GM21737 (cell line): ENCODE measurements around the gene ZBTB40.

Experiments
- ATAC-seq: cut with Tn5 transposase; IDR thresholded peaks from one replicate; pipeline ENCODE4 v1.9.1; 2021; ENCODE audit warnings: mild to moderate bottlenecking, moderate library complexity; ENCODE audit not compliant: unreplicated experiment

Gene ZBTB40

DNA sequence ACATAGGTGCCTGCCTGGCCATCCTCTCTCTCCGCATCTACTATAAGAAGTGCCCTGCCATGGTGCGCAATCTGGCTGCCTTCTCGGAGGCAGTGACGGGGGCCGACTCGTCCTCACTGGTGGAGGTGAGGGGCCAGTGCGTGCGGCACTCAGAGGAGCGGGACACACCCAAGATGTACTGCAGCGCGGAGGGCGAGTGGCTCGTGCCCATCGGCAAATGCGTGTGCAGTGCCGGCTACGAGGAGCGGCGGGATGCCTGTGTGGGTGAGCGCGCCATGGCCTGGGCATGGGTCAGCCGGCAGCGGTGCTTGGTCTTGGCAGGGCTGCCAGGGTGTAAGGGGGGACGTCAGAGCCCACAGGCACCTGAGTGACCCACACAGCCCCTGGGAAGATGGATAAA, 125.0 kb downstream of the ZBTB40 start:
- ATAC-seq, result no peak

DNA sequence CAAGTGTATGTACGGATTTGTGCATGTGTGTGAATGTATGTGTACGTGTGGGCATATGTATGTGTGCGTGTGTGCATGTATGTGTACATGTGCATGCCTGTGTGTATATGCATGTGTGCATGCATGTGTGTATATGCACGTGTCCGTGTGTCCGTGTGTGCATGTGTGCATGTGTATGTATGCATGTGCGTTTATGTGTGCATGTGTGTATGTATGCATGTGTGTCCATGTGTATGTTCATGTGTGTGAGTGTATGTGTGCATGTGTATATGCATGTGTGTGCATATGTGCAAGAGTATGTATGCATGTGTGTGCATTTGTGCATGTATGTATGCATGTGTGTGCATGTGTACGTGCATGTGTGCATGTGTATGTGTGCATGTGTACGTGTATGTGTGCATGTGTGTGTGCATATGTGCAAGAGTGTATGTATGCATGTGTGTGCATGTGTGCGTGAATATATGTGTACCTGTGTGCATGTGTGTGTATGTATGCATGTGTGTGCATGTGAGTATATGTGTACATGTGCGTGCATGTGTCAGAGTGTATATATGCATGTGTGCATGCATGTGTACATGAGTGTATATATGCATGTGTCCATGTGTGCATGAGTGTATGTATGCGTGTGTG, 127.2 kb downstream of the ZBTB40 start:
- no peak for ATAC-seq

DNA sequence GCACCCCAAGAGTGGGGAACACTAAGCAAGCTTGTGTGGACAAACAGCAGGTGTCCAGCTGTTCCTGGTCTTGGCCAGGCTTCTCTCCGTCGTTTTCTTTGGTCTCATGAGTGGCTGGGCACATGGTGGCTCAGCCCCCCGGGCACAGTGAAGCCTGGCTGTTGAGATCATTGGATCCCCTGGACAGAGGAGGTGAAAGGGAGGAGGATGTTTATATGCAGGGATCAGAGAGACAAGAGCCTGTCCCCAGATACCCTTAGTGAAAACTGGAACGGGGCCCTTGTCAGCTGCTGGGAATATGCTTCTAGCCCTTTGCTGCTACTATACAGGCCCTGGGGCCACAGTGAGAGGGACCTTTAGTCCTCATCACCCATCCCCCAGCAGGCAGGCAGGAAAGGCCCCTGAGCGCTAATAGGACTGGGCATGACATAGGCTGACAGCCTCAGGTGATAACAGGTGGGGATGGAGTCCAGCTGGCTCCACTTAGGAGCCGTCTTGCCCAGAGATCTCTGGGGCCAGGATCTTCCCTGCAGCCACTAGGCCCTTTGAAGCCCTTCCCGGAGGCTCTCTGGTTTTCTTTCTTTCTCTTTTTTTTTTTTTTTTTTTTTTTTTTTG, 128.0 kb downstream of the ZBTB40 start:
- ATAC-seq, result no peak
